22Rv1 (cell line): Measurements from ENCODE around the gene CCSER1.

Source experiments
- ZFX ChIP-seq: fragments of 450-650 bp; IDR thresholded peaks from 2 replicates; pipeline ENCODE4 v1.6.1; 2017; ENCODE audit warnings: antibody characterized with exemption, borderline replicate concordance
- TF ChIP-seq, protein P1 (sequence below): fragments of 450-650 bp; IDR thresholded peaks from 2 replicates; pipeline ENCODE4 v1.5.1; 2017; ENCODE audit warnings: mild to moderate bottlenecking

GRCh38 chr4:90241008-90241407 is 113.8 kb downstream of the CCSER1 start:
- TF ChIP-seq, protein P1, sequence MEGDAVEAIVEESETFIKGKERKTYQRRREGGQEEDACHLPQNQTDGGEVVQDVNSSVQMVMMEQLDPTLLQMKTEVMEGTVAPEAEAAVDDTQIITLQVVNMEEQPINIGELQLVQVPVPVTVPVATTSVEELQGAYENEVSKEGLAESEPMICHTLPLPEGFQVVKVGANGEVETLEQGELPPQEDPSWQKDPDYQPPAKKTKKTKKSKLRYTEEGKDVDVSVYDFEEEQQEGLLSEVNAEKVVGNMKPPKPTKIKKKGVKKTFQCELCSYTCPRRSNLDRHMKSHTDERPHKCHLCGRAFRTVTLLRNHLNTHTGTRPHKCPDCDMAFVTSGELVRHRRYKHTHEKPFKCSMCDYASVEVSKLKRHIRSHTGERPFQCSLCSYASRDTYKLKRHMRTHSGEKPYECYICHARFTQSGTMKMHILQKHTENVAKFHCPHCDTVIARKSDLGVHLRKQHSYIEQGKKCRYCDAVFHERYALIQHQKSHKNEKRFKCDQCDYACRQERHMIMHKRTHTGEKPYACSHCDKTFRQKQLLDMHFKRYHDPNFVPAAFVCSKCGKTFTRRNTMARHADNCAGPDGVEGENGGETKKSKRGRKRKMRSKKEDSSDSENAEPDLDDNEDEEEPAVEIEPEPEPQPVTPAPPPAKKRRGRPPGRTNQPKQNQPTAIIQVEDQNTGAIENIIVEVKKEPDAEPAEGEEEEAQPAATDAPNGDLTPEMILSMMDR = no peak
- no peak for TF ChIP-seq ZFX
